D721Med (cell line): ENCODE data around the gene RUNX3.

Experiments
- DNase-seq: peaks from one replicate; pipeline ENCODE4 v3.0.0; 2011; ENCODE audit warnings: low spot score; ENCODE audit not compliant: insufficient read length
- FAIRE-seq: peaks from 2 replicates; lab custom pipeline; 2011; peaks lifted over from hg19 to GRCh38; lab: Jason Lieb, UNC
- TF ChIP-seq, protein P1 (sequence below): IDR thresholded peaks from 2 replicates; pipeline ENCODE4 v1.5.1; 2012; ENCODE audit warnings: mild to moderate bottlenecking, control low read depth; ENCODE audit not compliant: insufficient read depth; ENCODE audit errors: missing control alignments

RUNX3 gene

DNA sequence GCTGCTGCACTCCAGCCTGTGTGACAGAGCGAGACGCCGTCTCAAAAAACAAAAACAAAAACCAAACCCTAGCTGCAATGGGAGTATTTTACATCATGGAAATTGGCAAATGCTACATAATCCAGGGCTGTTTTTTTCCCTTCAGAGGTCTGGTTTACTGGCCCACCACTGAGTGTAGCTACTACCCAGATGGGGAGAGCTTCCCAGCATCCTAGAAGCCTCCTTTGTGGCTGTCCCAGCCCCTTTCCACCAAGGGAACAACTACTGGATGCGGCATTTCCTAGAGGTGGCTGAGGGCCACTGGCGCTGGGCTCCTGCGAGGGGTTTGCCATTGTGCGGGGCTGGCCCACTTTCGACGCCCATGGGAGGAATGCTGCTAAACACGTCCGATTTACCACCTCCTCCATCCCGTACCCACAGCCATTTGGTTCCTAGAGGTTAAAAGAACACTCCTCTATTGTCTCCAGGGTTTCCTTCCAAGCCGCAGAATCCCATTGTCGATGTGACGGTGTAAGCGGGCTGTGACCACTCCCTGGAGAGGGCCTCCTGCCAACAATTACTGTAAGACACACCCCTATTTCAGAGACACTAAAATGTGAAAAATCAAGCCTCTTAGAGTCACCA, 55.4 kb downstream of the RUNX3 start:
- no peak for DNase-seq
- TF ChIP-seq, protein P1, sequence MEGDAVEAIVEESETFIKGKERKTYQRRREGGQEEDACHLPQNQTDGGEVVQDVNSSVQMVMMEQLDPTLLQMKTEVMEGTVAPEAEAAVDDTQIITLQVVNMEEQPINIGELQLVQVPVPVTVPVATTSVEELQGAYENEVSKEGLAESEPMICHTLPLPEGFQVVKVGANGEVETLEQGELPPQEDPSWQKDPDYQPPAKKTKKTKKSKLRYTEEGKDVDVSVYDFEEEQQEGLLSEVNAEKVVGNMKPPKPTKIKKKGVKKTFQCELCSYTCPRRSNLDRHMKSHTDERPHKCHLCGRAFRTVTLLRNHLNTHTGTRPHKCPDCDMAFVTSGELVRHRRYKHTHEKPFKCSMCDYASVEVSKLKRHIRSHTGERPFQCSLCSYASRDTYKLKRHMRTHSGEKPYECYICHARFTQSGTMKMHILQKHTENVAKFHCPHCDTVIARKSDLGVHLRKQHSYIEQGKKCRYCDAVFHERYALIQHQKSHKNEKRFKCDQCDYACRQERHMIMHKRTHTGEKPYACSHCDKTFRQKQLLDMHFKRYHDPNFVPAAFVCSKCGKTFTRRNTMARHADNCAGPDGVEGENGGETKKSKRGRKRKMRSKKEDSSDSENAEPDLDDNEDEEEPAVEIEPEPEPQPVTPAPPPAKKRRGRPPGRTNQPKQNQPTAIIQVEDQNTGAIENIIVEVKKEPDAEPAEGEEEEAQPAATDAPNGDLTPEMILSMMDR, result no peak
- no peak for FAIRE-seq

DNA sequence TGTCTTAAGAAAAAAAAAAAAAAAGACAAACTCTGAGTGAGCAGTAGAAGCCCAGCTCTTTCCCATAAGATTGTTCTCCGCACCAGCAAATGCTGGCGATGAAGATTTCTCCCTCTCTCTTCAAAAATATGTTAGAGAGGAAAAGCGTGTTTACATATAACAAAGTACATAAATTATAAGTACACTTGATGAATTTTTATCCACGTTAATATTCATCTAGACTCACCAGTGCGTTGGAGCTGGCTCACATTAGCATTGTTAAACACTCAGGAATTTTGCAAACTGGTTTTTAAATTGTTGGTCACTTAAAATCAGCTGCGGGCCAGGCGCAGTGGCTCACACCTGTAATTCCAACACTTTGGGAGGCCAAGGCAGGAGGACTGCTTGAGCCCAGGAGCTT, 56.0 kb downstream of the RUNX3 start:
- no peak for FAIRE-seq
- TF ChIP-seq, protein P1, result no peak
- no peak for DNase-seq

DNA sequence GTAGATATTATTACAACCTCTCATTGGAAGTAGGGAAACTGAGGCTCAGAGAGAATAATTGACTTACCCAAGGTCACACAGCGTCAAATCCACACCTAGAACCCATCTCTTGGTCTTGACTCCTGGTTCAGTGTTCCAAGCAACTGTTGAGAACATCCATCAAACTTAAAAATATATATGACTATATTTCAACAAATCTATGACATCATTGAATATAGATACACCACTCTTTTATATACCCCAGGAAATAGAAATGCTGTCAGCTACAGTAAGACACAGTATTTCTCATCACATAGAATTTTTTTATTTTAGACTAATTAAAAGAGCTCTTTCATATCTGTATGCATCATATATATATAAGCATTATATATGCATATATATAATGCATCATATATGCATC, 56.9 kb downstream of the RUNX3 start:
- TF ChIP-seq, protein P1, result no peak
- FAIRE-seq, result no peak

DNA sequence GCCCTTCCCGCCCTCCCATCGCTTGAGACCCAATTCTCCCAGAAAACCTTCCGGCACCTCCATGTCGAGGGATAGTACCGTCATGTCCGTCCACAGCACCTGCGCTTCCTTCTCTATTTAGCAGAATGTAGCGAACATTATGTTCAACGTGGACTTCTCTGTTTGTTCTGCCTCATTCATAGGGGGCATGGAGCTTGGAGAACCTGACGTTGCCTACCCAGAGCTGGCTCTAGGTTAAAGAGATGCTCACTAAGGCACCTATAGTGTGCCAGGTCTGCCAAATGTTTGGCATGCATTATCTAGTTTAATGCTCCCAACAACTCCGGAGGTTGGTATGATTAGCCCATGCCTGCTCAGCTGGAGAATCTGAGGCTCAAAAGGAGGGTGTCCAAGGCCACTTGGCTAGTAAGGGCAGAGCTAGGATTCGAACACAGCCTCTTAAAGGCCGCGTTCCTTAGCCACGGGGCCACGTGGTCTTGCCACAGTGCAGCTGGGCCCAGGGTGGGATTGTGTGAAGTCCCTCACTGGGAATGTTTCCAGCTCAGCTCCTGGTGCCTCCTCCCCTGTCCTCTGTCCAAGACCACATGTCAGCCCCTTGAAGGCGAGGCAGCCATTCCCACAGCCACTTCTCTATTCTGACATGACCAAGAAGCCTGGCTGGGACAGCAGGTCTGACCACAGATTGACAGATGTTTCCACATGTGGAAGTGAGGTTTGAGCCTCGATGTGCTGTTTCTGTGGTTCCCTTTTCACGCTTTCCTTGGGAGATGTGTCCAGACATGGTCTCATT, 57.8 kb downstream of the RUNX3 start:
- DNase-seq, result no peak
- TF ChIP-seq, protein P1, result no peak
- FAIRE-seq, result no peak

More for the DNA sequence above, 56.9 kb downstream of the RUNX3 start:
- DNase-seq, result no peak

DNA sequence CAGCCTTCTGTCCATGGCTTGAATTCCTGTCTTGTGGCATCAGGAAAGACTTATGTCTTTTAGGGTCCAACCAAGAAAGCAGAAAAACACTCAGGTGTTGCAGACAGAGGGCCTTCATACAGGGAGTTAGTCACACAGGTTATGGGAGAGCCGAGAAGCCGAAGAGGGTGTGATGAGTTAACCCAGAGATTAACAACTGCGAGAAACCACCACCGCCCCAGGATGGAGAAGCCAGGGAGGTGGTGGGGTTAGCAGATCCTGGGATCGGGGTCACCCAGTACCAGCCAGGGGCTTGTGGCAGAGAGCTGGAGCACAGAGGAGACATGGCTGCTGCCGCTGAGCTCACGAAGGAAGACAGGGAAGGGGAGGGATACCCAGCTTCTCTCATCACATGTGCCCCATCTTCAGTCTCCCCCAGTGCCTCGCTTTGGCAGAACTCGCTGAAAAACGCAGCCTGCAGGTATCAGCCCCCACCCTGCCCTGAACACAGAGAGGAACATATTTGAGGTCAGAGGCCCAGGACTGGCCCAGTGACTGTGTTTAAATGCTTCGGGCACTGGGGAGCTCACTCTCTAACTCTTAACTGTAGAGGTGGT, 58.7 kb downstream of the RUNX3 start:
- TF ChIP-seq, protein P1, result no peak
- FAIRE-seq, result no peak
- no peak for DNase-seq

DNA sequence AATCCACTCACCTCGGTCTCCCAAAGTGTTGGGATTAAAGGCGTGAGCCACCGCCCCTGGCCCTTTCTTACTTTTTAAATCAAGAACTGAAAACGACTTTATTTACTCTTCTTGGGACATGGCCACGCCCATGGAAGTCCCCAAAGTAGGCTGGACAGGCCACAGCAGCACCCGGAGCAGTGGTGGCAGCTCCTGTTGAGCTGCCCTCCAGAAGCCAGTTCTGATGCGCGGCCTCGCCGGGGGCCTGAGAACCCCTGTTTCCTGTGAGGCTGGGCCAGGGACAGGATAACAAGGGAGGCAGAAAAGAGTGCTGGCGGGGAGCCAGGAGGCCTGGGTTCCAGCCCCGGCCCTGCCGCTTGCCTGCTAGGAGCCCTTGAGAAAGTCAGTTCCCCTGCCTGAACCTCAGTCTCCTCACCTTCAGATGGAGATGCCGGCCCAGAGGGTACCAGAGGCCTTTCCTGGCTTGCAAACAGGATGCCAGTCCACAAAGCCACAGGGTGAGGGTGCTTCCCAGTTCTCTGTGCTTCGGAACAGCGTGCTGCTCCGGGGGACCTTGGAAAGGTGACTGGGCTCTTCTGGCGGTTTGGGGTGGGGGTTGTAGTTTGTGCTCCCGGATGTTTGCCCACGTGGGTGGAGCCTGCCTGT, 59.4 kb downstream of the RUNX3 start:
- DNase-seq, result no peak
- TF ChIP-seq, protein P1, result no peak
- no peak for FAIRE-seq
